ENCODE measurements around the gene NRG2. TPM values are rescaled to one million over a fixed set of nuclear protein-coding genes. Genes with fewer than 3 reads are reported as not detected.

Gene NRG2
- total RNA-seq, 1 experiment from 2014 or later, result 2.8 TPM

- Histone ChIP-seq H3K4me3 (no peak overlapping the region), H3K9me3 (no peaks in the 10 kb centered on the region), H3K27me3 (no peaks in the 10 kb centered on the region), H3K36me3 (no peaks in the 10 kb centered on the region)
- no peak for DNase-seq
These were observed 6.1 kb upstream of the NRG2 start for GRCh38 chr5:140049205-140049604.

GRCh38 chr5:140044041-140044440, 942 bp upstream of the NRG2 start:
- no peaks in the 10 kb centered on the region for H3K36me3 ChIP-seq
- H3K27me3 ChIP-seq, result no peaks in the 10 kb centered on the region
- H3K9me3 ChIP-seq, result no peaks in the 10 kb centered on the region
- no peak overlapping the region; the same call in 1 of the 2 replicates for H3K4me3 ChIP-seq
- DNase-seq, result no peak

- Histone ChIP-seq H3K27me3 (no peaks in the 10 kb centered on the region), H3K4me3 (peak overlapping the region; percentile 71), H3K36me3 (no peaks in the 10 kb centered on the region), H3K9me3 (no peaks in the 10 kb centered on the region)
- no peak for DNase-seq
These were observed 391 bp upstream of the NRG2 start for GRCh38 chr5:140043508-140043872.

- Histone ChIP-seq H3K9me3 (no peaks in the 10 kb centered on the region), H3K4me3 (peak overlapping the region; percentile 71), H3K27me3 (no peaks in the 10 kb centered on the region), H3K36me3 (no peaks in the 10 kb centered on the region)
- no peak for DNase-seq
These were observed 781 bp downstream of the NRG2 start for GRCh38 chr5:140042393-140042642.

GRCh38 chr5:140041492-140042392, 1.4 kb downstream of the NRG2 start:
- Histone ChIP-seq H3K36me3 (no peaks in the 10 kb centered on the region), H3K4me3 (peak overlapping the region; percentile 71), H3K27me3 (no peaks in the 10 kb centered on the region), H3K9me3 (no peaks in the 10 kb centered on the region)
- peak; percentile 100 for DNase-seq

GRCh38 chr5:140041099-140041491, 2.0 kb downstream of the NRG2 start:
- Histone ChIP-seq H3K4me3 (peak overlapping the region; percentile 71), H3K36me3 (no peaks in the 10 kb centered on the region), H3K9me3 (no peaks in the 10 kb centered on the region), H3K27me3 (no peaks in the 10 kb centered on the region)
- peak; percentile 34 for DNase-seq

GRCh38 chr5:140040358-140040757, 2.7 kb downstream of the NRG2 start:
- DNase-seq, result no peak
- Histone ChIP-seq H3K36me3 (no peaks in the 10 kb centered on the region), H3K9me3 (no peaks in the 10 kb centered on the region), H3K4me3 (no peak overlapping the region), H3K27me3 (no peaks in the 10 kb centered on the region)

GRCh38 chr5:140039561-140039960, 3.5 kb downstream of the NRG2 start:
- Histone ChIP-seq H3K27me3 (no peaks in the 10 kb centered on the region), H3K9me3 (no peaks in the 10 kb centered on the region; the same call in 1 of the 2 replicates), H3K36me3 (no peaks in the 10 kb centered on the region), H3K4me3 (no peak overlapping the region)
- no peak for DNase-seq

GRCh38 chr5:140038373-140038957, 4.6 kb downstream of the NRG2 start:
- peak; percentile 19 for DNase-seq
- Histone ChIP-seq H3K9me3 (no peaks in the 10 kb centered on the region; the same call in 1 of the 2 replicates), H3K4me3 (peak overlapping the region; percentile 57), H3K27me3 (no peaks in the 10 kb centered on the region), H3K36me3 (no peaks in the 10 kb centered on the region)

GRCh38 chr5:140037012-140037411, 6.1 kb downstream of the NRG2 start:
- no peak for DNase-seq
- Histone ChIP-seq H3K27me3 (no peaks in the 10 kb centered on the region), H3K4me3 (no peak overlapping the region), H3K36me3 (no peaks in the 10 kb centered on the region), H3K9me3 (no peaks in the 10 kb centered on the region; the same call in 1 of the 2 replicates)

- no peak for DNase-seq
- Histone ChIP-seq H3K9me3 (no peaks in the 10 kb centered on the region; the same call in 1 of the 2 replicates), H3K4me3 (no peak overlapping the region), H3K27me3 (no peaks in the 10 kb centered on the region), H3K36me3 (no peaks in the 10 kb centered on the region)
These were observed 7.2 kb downstream of the NRG2 start for GRCh38 chr5:140035881-140036280.

GRCh38 chr5:140033037-140033760, 9.9 kb downstream of the NRG2 start:
- Histone ChIP-seq H3K27me3 (no peaks in the 10 kb centered on the region), H3K4me3 (no peak overlapping the region), H3K9me3 (no peaks in the 10 kb centered on the region; the same call in 1 of the 2 replicates), H3K36me3 (no peaks in the 10 kb centered on the region)
- DNase-seq, result no peak

- Histone ChIP-seq H3K27me3 (no peaks in the 10 kb centered on the region), H3K36me3 (no peaks in the 10 kb centered on the region), H3K9me3 (peaks cover 3% of the 10 kb centered on the region; the same call in 1 of the 2 replicates), H3K4me3 (no peak overlapping the region)
- no peak for DNase-seq
These were observed 10.8 kb downstream of the NRG2 start for GRCh38 chr5:140032296-140032695.

- no peak overlapping the region for H3K4me3 ChIP-seq
- no peaks in the 10 kb centered on the region for H3K36me3 ChIP-seq
- peaks cover 3% of the 10 kb centered on the region; the same call in 1 of the 2 replicates for H3K9me3 ChIP-seq
- H3K27me3 ChIP-seq, result no peaks in the 10 kb centered on the region
- no peak for DNase-seq
These were observed 15.3 kb downstream of the NRG2 start for GRCh38 chr5:140027807-140028206.

GRCh38 chr5:140025736-140026135, 17.4 kb downstream of the NRG2 start:
- Histone ChIP-seq H3K27me3 (no peaks in the 10 kb centered on the region), H3K36me3 (no peaks in the 10 kb centered on the region), H3K9me3 (peaks cover 3% of the 10 kb centered on the region; the same call in 1 of the 2 replicates), H3K4me3 (no peak overlapping the region)
- peak; percentile 63 for DNase-seq

GRCh38 chr5:140024928-140025327, 18.2 kb downstream of the NRG2 start:
- no peak for DNase-seq
- peaks cover 3% of the 10 kb centered on the region; the same call in 1 of the 2 replicates for H3K9me3 ChIP-seq
- no peaks in the 10 kb centered on the region for H3K27me3 ChIP-seq
- H3K4me3 ChIP-seq, result no peak overlapping the region
- no peaks in the 10 kb centered on the region for H3K36me3 ChIP-seq

GRCh38 chr5:140023611-140024191, 19.4 kb downstream of the NRG2 start:
- Histone ChIP-seq H3K36me3 (no peaks in the 10 kb centered on the region), H3K9me3 (peaks cover 3% of the 10 kb centered on the region; the same call in 1 of the 2 replicates), H3K4me3 (no peak overlapping the region), H3K27me3 (no peaks in the 10 kb centered on the region)
- no peak for DNase-seq
